ENCODE results near the gene SDHA. TPM values are rescaled to one million over a fixed set of nuclear protein-coding genes. Genes with fewer than 3 reads are reported as not detected.

Gene SDHA
- total and polyA plus RNA-seq, 2 of the 13 experiments (the other 11 are each of a cell fraction or from before 2014, with no cell fraction given) = 185 to 240 TPM

- no peak for TF ChIP-seq POLR2AphosphoS2 (IDR thresholded peaks at IDR 0.05; ENCODE audit: low read depth, low read length)
- TF ChIP-seq SNAI1 (CRISPR knock-in tag; IDR thresholded peaks at IDR 0.05; ENCODE audit: borderline replicate concordance) = no peak
- no peak for TF ChIP-seq KLF15 (CRISPR knock-in tag; IDR thresholded peaks at IDR 0.05; ENCODE audit: borderline replicate concordance)
- no peak for TF ChIP-seq ZNF142 (CRISPR knock-in tag; IDR thresholded peaks at IDR 0.05)
- no peak for TF ChIP-seq RAD51 (IDR thresholded peaks at IDR 0.05; ENCODE audit: borderline replicate concordance)
- TF ChIP-seq, protein P1, sequence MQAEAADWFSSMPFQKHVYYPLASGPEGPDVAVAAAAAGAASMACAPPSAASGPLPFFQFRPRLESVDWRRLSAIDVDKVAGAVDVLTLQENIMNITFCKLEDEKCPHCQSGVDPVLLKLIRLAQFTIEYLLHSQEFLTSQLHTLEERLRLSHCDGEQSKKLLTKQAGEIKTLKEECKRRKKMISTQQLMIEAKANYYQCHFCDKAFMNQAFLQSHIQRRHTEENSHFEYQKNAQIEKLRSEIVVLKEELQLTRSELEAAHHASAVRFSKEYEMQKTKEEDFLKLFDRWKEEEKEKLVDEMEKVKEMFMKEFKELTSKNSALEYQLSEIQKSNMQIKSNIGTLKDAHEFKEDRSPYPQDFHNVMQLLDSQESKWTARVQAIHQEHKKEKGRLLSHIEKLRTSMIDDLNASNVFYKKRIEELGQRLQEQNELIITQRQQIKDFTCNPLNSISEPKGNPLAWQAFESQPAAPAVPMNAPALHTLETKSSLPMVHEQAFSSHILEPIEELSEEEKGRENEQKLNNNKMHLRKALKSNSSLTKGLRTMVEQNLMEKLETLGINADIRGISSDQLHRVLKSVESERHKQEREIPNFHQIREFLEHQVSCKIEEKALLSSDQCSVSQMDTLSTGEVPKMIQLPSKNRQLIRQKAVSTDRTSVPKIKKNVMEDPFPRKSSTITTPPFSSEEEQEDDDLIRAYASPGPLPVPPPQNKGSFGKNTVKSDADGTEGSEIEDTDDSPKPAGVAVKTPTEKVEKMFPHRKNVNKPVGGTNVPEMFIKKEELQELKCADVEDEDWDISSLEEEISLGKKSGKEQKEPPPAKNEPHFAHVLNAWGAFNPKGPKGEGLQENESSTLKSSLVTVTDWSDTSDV (CRISPR knock-in tag; IDR thresholded peaks at IDR 0.05) = no peak
- no peak for TF ChIP-seq ZNF275 (CRISPR knock-in tag; IDR thresholded peaks at IDR 0.05; ENCODE audit: borderline replicate concordance)
- TF ChIP-seq ZNF550 (CRISPR knock-in tag; IDR thresholded peaks at IDR 0.05; ENCODE audit: borderline replicate concordance) = no peak
- peak; percentile 68; the same call in 1 of the 2 replicates for TF ChIP-seq SIX4 (CRISPR knock-in tag; IDR thresholded peaks at IDR 0.05)
- no peak for TF ChIP-seq GPN1 (CRISPR knock-in tag; IDR thresholded peaks at IDR 0.05; ENCODE audit: borderline replicate concordance)
- TF ChIP-seq HNF1B (CRISPR knock-in tag; IDR thresholded peaks at IDR 0.05) = peak; percentile 62; the same call in 1 of the 2 replicates
- TF ChIP-seq ARID2 (CRISPR knock-in tag; IDR thresholded peaks at IDR 0.05; ENCODE audit: borderline replicate concordance) = no peak
- no peak for TF ChIP-seq WIZ (CRISPR knock-in tag; IDR thresholded peaks at IDR 0.05)
- no peak for TF ChIP-seq HMG20A (CRISPR knock-in tag; IDR thresholded peaks at IDR 0.05; ENCODE audit: borderline replicate concordance)
- TF ChIP-seq SNRNP70 (IDR thresholded peaks at IDR 0.05; ENCODE audit: low read depth, low read length) = no peak
- TF ChIP-seq GTF2F1 (IDR thresholded peaks at IDR 0.05; ENCODE audit: low read length) = no peak
- no peak for TF ChIP-seq ZNF543 (CRISPR knock-in tag; IDR thresholded peaks at IDR 0.05)
These were observed 29.3 kb upstream of the SDHA start (continued) for GRCh38 chr5:188488-189481.
